ENCODE measurements around the gene LCP2. TPM values are rescaled to one million over a fixed set of nuclear protein-coding genes. Genes with fewer than 3 reads are reported as not detected.

LCP2 gene
- total RNA-seq = 3.6 and 4.7 TPM in 2 replicates

GRCh38 chr5:170297589-170298462, at the start of gene LCP2:
Gene LCP2 (minus strand): TSS chr5:170297777. CDS start chr5:170297611, 166 bp downstream.

GRCh38 chr5:170232786-170233185, 64.8 kb downstream of the LCP2 start, which contains the start of gene C5orf58:
Gene C5orf58 (plus strand): TSS chr5:170232985. CDS start chr5:170234977, 1,992 bp downstream.

Other genes starting within 250 kb of the LCP2 start
- not detected in 2 replicates for gene FOXI1, start 191.9 kb downstream of the LCP2 start, total RNA-seq
- not detected in 2 replicates for gene C5orf58, start 64.8 kb downstream of the LCP2 start, total RNA-seq
- 0.32 and 0.91 TPM in 2 replicates for gene KCNMB1, start 91.6 kb upstream of the LCP2 start, total RNA-seq
- gene KCNIP1, start 206.2 kb upstream of the LCP2 start, total RNA-seq = not detected in 2 replicates

All from epithelial cell of umbilical artery (primary cell).